Measurements from ENCODE around the gene FCN3.

FCN3 gene

DNA sequence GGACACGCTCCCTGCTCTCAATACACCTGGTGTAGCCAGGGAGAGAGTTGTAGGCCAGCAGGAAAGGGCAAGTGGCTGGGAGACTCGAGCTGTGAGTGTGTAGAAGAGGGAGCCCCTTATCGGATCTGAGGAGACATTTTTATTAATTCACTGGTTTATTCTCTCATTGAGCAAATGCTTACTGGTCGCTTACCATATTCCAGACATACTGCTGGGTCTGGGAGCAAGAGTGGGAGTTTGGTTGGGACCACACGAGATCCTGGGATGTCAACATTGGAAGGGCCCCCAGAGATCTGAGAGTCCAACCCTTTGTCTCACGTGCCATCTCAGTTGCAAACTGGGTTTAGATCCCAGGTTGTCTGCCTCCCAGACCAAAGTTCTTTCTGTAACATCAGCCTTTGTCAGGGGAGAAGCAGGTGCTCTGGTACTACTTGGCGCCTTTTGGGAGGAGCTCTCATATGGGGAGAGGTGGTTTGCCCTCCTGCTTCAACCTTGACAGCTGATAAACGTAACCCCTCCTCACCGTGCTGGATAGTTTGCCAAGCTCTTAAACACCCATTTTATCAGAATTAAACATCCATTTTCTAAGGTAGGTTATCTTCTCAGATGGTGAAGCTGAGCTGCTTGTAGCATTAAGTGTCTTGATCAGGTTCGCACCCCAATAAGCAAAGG, 51.9 kb downstream of the FCN3 start:
- DNase-seq: no peak
- peak overlapping the region; percentile 92 for H3K27ac Mint-ChIP-seq
- peak overlapping the region; percentile 96 for H3K4me3 Mint-ChIP-seq
- CTCF ChIA-PET: interaction anchor here (0.7 to 2.5 kb wide), 7 partner anchors 11 to 73 kb away, joined by 3 to 32 read pairs (median 4); partner anchors contain the start of gene MAP3K6
- peaks cover 13% of the 10 kb centered on the region for H3K27me3 Mint-ChIP-seq
- H3K4me1 Mint-ChIP-seq: peaks cover 43% of the 10 kb centered on the region
- no peaks in the 10 kb centered on the region for H3K9me3 Mint-ChIP-seq
- H3K36me3 Mint-ChIP-seq: peaks cover 23% of the 10 kb centered on the region

DNA sequence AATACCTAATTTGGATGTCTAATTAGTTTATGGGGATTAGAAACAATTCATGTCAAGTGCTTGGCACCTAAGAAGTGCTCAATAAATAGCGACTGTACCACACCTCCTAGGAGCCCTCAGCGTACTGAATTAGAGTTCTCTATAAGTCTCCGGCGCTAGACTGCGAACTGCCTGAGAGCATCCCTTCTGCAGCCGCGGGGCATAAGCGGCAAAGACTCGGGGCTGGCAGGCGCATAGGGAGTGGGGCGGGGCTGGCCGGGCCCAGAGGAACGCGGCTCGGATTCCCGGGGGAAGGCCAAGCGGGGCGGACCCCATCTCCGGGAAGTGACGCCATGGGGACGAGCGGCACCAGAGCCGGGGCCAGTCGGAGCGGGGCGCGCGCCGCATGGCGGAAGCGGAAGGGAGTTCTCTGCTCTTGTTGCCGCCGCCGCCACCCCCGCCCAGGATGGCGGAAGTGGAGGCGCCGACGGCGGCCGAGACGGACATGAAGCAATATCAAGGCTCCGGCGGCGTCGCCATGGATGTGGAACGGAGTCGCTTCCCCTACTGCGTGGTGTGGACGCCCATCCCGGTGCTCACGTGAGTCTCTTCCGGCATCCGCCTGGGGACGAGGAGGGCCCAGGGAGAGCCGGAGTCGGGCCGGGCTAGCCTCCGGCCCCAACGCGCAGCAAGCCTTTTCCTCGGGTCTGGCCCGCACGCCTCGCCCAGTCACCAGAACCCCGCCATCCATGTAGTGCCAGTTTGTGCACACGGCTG, 52.6 kb downstream of the FCN3 start, which contains the start of gene TMEM222:
TSS of gene TMEM222 (plus strand) at position 351 of the 756 bp plus-strand sequence. CDS start at position 386, 35 bp downstream.
- no peaks in the 10 kb centered on the region for H3K9me3 Mint-ChIP-seq
- CTCF ChIA-PET: interaction anchor here (0.8 to 2.5 kb wide), 3 partner anchors 12 to 45 kb away, joined by 3 to 32 read pairs (median 6); partner anchors contain the start of gene MAP3K6
- H3K4me3 Mint-ChIP-seq: peak within 1 kb of the TSS; percentile 96
- H3K4me1 Mint-ChIP-seq: peaks cover 41% of the 10 kb centered on the region
- DNase-seq: peak; percentile 98
- H3K27me3 Mint-ChIP-seq: peaks cover 13% of the 10 kb centered on the region
- peak within 1 kb of the TSS; percentile 92 for H3K27ac Mint-ChIP-seq
- peaks cover 23% of the 10 kb centered on the region for H3K36me3 Mint-ChIP-seq
